NCI-H146 (cell line): ENCODE measurements around the gene GALNTL6.
"Not testable (repeated sequence)": the region's sequence is repeated elsewhere in the genome, so short reads cannot be mapped to it uniquely, and the experiment has no call there.

Experiments used
- DNase-seq: peaks from one replicate; lab custom pipeline; 2025; lab: John Stamatoyannopoulos, UW

Gene GALNTL6

DNA sequence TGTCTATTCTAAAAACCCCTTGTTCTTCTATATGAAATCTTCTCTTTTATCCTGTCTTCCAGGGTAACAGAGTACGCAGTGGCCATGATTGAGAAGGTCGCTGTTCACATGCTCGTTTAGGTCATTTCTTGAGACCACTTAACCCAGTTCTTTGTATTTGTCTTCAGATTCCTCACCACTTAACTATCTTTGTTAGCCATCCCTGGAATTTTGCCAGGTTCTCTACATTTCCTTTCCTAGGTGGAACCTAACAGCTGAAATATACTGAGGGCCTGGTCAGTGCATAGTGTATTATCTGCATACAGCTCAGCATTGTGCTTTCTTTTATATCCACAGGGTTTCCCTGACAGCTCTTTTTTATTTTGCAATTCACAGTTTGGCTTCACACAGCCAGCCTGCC is 1206.5 kb downstream of the GALNTL6 start:
- DNase-seq = no peak

- DNase-seq = not testable (repeated sequence)
Observed at GRCh38 chr4:173021746-173022573, 1208.8 kb downstream of the GALNTL6 start.

GRCh38 chr4:173024203-173024602 is 1211.0 kb downstream of the GALNTL6 start:
- no peak for DNase-seq

- DNase-seq = peak; percentile 70
Observed at GRCh38 chr4:173025131-173025530, 1211.9 kb downstream of the GALNTL6 start.

DNA sequence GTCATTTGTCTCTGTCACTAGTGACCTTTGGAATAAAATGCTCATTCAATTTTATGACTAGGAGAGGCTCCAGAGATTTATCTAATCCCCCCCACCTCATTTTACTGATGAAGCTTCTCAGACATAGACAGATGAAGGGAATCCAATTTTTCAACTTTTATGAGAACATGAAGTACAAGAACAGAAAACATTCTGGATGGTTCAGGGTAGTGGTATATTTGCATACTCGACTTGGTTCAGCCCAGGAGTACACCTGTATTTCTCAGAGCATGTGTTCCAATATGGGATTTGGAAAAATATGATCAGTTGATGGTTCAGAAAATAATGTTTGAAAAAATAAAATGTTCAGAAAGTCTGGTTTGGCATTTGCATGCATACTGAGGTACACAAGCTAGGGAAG is 1224.0 kb downstream of the GALNTL6 start:
- no peak for DNase-seq

- DNase-seq = peak; percentile 50
Observed at GRCh38 chr4:173038192-173038896, 1225.1 kb downstream of the GALNTL6 start.

DNA sequence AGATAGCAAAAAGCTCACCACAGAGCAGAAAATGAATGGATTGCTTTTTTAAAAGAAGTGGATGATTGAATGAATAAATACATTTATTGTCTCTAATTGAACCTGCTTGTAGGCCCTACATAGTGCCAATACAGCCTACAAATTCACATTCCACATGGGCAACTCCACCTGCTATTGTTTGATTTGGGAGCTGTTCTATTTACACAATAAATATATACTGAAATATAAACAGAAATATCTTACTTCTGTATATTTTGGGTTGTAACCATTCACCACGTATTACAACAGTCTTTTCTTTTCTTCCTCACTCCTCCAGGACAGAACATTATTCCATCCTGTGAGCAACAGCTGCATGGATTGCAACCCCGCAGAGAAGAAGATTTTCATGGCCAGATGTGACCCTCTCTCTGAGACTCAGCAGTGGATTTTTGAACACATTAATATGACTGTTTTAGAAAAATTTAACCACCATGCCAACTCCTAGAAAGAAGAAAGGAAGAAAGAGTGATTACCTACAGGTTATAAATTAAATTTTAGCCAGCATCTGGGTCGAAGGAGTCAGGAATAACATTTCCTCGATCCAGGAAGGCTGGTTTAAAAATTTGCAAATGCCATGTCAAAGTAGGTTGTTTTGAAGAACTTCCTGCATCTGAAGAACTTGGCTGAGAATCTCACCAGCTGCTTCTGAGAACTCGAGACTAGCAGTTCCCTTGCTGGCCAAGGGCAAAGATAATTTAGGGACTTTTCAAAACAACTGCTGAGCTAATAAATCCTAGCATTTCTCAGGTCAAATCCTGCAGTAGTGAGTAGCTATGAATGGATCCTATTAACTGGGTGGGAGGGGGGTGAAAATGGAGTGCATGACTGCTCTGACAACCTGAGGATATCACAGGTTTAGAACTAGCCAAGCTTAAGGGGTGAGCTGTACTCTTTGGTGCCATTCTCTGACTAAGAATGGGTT is 1226.7 kb downstream of the GALNTL6 start:
- peak; percentile 52 for DNase-seq

DNA sequence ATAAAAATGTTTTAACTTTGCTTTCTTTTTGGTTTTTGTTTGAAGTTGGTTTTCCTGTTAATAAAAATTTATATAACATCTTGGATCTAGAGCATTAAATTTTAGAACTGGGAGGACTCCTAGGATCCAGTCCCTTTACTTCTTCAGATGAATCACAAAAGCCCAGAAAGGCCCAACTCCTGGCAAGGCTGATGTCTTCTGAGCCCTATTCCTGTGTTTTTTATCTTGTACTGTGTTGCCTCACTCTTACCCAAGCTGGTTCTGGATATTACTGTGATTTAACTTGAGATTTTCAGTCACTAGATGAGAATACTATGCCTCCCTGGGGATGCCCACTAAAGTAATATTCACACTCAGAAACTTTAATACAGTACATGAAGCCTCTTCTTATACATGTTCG is 1228.3 kb downstream of the GALNTL6 start:
- no peak for DNase-seq

GRCh38 chr4:173042139-173042538 is 1228.9 kb downstream of the GALNTL6 start:
- not testable (repeated sequence) for DNase-seq

DNA sequence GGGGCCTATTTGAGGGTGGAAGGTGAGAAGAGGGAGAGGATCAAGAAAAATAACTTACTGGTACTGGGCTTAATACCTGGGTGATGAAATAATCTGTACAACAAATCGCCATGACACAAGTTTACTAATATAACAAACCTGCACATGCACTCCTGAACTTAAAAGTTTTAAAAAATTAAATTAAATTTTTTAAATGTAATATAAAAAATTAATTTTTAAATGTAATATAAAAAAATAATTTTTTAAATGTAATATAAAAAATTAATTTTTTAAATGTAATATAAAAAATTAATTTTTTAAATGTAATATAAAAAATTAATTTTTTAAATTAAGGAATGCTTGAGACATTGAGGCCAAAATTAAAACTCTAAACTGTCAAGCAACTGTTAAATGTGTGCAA is 1231.1 kb downstream of the GALNTL6 start:
- DNase-seq = no peak

DNA sequence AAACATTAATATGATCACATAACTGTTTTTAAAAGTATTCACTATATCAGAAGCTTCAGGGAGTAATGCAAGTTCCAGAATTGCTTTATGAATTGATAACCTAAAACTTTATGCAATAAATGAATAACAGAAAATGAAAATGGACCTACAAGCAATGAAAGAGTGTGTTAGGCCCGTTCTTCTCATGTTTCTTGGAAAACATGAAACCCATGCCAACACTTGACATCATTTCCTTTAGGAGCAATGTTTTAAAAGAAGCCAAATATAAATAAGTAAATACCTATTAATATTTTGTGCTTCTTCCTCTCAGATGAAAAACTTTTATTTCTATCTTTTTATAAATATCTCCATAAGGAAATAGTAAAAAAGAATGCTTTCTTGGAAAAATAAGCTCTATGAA is 1232.4 kb downstream of the GALNTL6 start:
- DNase-seq = no peak

DNA sequence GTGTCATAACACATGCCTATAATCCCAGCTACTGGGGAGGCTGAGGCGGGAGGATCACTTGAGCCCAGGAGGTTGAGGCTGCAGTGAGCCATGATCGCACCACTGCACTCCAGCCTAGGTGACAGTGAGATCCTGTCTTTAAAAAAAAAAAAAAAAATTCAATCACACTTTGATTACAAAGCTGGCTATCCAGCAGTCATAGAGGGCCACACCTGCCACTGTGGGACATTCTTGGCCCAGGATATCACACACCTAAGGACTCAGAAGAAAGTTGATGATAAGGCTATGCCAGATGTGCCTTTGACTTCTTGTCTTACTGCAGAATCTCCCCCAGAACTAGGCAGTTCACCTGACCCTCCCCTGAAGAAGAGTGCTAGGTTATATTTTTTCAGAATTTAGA is 1232.9 kb downstream of the GALNTL6 start:
- no peak for DNase-seq

GRCh38 chr4:173046818-173047217 is 1233.6 kb downstream of the GALNTL6 start:
- DNase-seq = peak; percentile 81

GRCh38 chr4:173051232-173051631 is 1238.0 kb downstream of the GALNTL6 start:
- DNase-seq = no peak

DNA sequence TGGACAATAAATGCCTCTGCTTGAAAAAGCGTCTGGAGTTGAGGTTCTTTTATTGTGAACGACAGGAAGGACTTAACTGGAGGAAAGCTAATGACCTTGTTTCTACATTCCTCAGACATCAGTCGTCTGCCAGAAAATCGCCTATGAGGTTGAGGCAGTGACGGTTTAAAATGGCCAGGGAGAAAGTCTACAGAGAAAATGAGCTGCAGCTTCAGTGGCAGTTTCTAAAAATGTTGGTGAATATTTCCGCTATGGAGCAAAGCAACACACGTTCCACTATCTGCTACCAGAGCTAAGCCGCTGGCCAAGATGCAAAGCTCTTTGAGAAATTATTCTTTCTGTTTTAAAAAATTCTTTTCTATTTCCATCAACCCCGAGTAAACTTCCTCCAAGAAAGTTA is 1238.5 kb downstream of the GALNTL6 start:
- no peak for DNase-seq

- DNase-seq = no peak
Observed at GRCh38 chr4:173052439-173052838, 1239.2 kb downstream of the GALNTL6 start.

DNA sequence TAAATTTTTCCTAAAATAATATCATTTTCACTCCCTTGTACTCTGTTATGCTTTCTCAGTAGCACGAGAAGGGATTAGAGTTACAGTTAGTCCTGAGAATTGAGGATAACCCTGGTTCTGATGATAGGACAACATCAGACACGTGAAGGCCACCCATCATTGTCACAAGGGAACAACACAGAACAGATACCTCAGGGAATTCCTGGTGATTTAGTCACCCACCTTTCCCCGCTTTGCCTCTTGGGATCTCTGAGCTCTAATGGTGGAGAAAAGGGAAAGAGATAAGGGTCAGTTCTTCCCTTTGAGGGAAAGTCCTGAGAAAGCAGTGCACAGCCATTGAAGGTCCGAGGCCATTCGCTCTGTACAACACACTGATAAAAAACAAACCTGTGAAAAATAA is 1243.1 kb downstream of the GALNTL6 start:
- peak; percentile 52 for DNase-seq

DNA sequence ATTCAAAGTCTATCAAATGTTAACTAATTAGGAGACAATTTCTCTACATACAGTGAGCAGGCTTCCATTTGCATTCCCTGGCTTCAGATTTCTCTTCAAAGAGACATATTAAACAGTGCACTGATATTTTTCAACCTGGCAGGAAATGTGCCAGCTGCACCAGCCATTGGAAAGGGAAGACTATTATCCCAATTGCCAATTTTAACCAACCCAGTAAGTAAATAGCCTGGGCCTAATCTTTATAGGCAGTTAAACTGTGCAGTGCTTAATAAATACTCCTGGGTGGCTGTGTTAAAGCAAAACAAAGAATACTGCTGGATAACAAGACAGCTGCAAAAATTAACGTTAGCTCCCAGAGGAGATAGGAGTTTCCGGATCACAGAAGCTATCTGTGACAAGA is 1243.5 kb downstream of the GALNTL6 start:
- peak; percentile 91 for DNase-seq

DNA sequence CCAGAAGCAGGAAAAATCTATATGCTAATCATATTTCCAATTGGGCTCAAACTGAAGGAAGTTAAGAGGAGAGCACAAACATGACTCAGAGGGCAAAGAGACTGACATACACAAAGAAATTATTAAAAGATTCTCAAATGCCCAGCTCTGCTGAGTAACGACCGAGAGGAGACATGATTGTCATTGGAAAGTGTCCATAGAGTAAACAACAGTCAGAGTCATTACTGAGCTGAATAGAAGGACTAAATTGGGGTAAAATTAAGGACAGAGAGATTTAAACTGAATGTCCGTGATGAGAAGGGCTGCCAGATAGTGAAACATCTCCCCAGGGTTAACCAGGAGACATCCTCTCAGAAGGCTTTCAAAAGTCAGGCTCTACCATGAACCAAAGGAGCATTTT is 1244.2 kb downstream of the GALNTL6 start:
- peak; percentile 76 for DNase-seq

- DNase-seq = peak; percentile 49
Observed at GRCh38 chr4:173057901-173058300, 1244.7 kb downstream of the GALNTL6 start.

DNA sequence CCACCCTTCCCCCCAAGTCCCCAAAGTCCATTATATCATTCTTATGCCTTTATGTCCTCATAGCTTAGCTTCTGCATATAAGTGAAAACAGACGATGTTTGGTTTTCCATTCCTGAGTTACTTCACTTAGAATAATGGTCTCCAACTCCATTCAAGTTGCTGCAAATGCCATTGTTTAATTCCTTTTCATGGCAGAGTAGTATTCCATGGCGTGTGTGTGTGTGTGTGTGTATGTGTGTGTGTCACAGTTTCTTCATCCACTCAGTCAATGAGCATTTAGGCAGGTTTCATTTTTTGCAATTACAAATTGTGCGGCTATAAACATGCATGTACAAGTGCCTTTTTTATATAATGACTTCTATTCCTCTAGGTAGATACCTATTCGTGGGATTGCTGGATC is 1248.0 kb downstream of the GALNTL6 start:
- no peak for DNase-seq

DNA sequence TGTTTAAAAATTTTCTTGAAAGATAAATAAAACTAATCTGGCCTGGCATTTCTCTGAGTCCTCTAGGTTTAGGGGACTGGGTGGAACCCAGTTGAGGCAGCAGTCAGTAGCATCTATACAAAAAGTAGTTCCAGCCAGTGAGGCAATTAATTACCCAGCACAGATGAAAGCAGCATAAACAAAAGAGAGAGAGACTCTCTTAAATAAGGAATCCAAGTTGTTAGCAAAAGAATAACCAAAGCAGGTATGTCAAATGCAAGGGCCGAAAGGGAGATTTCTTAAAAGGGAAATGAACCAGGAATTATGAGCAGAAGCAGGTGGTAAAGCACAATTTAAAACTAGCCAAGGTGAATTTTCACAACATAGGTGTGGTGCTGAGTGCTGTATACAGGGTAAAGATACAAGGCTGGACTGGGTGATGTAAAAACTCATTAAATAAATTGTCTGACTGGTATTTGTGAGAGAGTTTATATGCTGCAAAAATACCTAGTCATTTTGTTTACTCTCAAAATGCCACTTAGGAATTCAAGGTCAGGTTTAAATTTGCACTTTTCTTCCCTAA is 1260.8 kb downstream of the GALNTL6 start:
- DNase-seq = no peak
